Ovary (tissue), 3 donors: ENCODE results near the gene TEN1.

Experiments used
- POLR2A ChIP-seq: fragments of 450-650 bp; IDR thresholded peaks from one replicate; pipeline ENCODE4 v1.6.1; 2017; ENCODE audit warnings: antibody characterized with exemption, mild to moderate bottlenecking, moderate library complexity
- TF ChIP-seq, protein P1 (sequence below), 3 donors: fragments of 450-650 bp in 2 of 3; fragments of 200-600 bp in 1 of 3; IDR thresholded peaks; one replicate each; pipeline versions ENCODE4 v1.5.1 to v1.8.0; 2016 to 2022; ENCODE audit warnings: antibody characterized with exemption in 3 of 3, mild to moderate bottlenecking in 1 of 3
- donor health status: DM: no; HTN: no; CAD: no.

DNA sequence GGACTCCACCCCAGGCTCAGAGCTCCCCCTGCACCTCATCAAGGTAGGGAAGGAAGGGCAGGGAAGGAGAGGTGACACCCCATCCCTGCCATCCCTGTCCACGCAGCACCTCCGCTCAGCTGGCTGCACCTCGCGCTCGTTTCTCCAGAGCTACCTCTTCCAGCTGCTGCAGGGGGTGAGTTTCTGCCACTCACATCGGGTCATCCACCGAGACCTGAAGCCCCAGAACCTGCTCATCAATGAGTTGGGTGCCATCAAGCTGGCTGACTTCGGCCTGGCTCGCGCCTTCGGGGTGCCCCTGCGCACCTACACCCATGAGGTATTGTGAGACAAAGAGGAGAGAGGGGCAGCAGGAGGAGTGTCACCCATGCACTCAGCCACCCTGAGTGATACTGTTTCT, 23.1 kb downstream of the TEN1 start:
- TF ChIP-seq, protein P1, sequence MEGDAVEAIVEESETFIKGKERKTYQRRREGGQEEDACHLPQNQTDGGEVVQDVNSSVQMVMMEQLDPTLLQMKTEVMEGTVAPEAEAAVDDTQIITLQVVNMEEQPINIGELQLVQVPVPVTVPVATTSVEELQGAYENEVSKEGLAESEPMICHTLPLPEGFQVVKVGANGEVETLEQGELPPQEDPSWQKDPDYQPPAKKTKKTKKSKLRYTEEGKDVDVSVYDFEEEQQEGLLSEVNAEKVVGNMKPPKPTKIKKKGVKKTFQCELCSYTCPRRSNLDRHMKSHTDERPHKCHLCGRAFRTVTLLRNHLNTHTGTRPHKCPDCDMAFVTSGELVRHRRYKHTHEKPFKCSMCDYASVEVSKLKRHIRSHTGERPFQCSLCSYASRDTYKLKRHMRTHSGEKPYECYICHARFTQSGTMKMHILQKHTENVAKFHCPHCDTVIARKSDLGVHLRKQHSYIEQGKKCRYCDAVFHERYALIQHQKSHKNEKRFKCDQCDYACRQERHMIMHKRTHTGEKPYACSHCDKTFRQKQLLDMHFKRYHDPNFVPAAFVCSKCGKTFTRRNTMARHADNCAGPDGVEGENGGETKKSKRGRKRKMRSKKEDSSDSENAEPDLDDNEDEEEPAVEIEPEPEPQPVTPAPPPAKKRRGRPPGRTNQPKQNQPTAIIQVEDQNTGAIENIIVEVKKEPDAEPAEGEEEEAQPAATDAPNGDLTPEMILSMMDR (IDR thresholded peaks at IDR 0.05) = no peak
- TF ChIP-seq POLR2A = no peak
